NCI-H146 (cell line): ENCODE data around the gene ITPA.

Source experiments
- DNase-seq: peaks from one replicate; lab custom pipeline; 2025; lab: John Stamatoyannopoulos, UW

The ITPA gene

DNA sequence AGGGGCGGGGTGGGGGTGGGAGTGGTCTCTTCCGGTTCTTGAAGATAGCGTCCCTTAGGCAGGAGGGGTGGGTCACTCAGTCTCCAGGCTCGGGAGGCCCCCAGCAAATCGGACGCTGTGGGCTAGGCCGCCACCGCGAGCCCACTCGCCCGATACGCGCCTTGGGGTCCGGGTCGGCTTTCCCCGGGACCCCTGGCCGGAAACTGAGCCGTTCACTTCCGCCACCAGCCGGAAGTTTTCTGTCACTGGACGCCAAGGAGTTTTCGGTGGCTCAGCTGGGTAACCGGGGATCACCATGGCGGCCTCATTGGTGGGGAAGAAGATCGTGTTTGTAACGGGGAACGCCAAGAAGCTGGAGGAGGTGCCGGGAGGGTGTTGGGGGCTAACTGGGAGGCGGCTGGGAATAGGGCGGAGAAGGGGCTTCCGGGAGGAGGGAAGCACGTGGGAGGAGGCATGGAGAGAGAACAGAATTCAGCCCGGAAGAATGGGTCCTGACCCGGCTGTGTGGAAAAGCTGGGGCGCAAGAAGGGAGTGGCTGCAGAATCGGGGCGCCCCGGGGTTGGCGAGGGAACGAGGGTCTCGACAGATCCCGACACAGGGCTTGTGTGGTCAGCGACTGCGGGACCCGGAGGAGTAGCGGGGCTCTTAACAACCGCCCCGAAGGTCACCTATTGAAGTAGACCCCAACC is at the start of gene ITPA:
TSS of gene ITPA (plus strand) at position 242 of the 689 bp plus-strand sequence. CDS start at position 296, 54 bp downstream.
- peak; percentile 62 for DNase-seq

DNA sequence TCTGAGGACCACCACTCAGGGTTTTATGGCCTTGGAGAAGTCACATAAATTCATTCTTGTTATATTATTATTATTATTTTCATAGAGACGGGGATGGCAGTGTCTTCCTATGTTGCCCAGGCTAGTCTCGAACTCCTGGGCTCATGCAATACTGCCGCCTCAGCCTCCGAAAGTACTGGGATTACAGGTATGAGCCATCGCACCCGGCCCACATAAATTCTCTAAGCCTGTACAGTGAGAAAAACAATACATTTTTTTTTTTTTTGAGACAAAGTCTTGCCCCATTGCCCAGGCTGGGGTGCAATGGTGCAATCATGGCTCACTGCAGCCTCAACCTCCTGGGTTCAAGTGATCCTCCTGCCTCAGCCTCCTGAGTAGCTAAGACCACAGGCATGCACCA is 48.9 kb upstream of the ITPA start:
- DNase-seq: no peak

DNA sequence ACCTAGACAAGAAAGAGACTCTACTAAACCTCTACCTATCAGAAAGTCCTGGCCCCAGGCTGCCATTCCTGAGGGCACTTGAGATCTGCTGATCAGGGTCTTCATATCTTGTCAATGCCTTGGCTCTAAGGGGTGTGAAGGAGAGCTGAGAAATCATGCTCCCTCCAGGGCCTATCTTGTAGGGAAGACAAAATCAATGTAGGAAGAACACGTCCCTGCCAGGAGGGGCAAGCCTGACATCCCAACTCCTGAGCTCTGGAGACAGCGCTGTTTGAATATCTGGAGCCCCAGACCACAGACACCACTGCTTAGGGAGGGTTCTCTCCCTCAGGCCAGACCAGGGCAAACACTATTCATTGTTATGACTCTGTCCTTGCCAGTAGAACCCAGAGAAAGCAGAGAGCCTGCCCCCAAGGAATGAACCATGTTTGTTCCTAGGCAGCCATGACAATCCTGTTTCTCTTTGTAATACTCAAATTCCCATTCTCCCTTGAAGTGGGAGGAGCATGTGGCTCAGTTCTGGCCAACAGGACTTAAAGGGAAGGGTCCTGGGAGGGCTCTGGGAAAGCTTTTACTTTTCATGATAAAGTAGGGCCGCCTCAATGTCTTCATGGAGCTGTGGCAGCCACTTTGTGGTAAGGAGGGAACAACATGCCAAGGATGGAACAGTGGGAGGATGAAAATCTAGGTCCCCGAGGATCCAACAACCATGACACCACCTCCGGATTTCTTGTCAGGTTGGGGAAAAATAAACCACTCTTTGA is 47.8 kb upstream of the ITPA start:
- DNase-seq: no peak

DNA sequence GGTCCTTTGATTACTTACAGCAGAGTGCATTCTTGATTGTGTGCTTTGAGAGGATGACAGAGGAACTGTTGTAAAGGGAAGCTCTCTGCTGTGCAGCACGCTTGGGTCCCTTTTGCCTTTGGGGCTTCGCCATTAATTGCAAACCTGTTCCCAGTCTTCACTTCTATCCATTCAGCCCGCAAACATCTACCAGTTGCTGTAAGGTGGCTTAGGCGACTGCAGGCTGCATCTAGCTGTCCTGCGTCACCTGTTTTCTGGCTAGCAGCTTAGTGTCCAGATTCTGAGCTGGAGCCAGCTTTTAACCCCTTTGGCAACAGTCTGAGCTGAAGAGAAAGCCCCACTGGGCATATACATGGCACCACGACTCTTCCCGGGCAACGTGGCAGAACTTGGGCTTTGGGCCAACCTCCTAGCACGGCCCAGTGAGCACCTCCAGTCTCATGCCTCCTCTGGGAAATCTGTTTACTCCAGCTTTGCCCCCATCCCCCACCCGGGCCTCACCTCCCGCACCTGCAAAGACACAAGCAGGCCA is 47.2 kb upstream of the ITPA start:
- DNase-seq: no peak

DNA sequence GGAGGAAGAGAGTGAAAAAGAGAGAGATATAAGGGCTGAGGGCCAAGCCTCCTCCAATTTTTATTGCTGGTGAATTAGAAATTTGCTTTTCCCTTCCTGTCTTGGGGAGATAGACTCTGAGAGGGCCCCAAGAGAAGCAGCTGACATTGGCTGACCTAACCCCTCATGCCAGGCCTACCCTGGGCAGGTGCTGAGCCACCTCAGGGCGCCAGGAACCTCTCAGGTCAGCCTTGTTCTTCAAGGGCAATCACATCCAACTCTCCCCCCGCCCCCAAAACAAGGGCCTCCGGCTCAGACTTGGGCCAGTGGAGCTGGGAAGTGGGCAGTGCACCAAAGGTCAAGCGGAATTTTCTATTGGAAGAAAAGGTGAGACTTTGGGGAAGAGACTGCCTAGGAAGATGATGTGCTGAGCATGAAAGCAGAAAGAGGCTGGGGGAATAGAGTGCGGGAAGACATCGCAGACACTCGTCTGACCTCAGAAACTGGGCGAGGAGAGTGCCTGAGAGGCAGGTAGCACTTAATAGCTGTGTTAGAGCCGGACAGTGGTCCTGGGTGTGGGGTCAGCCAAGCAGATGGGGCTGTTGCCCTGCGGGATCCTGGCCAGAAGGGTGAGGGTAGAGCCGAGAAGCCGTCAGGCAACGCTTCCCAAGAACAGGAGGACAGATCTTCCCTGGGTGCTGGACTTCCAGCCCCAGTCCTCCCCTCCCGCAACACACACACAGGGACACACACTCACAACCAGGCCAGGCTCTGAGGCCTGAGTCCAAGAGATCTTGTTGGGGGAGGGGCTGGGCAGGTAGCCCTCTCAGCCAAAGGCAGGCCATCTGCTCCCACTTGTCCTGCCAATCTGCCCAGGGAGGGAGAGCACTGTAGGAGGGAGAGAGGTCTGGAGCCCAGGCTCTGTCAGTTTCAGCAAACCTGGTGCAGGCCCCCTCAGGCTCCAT is 45.9 kb upstream of the ITPA start:
- no peak for DNase-seq

DNA sequence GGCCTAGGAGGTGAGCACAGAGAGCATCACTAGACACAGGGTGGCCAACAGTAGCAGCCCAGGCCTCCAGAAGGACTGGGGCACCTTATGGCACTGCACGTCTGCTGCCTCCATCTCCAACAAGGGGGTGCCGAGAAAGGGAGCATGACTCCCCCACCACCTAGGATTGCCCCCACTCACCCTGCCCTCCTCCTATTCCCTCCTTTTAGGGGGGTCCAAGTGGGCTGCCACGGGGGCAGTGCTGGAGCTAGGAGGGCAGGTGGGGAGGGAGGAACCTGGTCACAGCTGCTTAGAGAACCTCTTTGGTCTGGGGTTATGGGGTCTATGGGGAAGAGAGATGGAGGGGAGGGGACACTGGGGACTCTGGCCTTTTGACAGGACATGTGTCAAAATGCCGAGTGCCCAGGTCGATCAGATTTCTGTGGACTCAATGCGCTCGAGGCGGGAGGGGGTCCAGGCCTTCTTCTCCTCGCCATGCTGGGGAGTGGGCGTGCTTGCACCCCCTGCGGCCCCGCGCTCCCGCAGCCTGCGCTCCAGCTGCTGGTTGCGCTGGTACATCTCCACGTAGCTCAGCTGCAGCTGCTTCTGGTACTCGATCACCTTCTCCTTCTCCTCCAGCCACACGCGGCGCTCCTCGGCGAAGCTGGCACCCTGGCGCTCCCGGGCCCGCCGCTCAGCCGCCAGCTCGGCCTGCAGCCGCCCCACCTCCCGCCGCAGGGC is 45.1 kb upstream of the ITPA start:
- DNase-seq: no peak

DNA sequence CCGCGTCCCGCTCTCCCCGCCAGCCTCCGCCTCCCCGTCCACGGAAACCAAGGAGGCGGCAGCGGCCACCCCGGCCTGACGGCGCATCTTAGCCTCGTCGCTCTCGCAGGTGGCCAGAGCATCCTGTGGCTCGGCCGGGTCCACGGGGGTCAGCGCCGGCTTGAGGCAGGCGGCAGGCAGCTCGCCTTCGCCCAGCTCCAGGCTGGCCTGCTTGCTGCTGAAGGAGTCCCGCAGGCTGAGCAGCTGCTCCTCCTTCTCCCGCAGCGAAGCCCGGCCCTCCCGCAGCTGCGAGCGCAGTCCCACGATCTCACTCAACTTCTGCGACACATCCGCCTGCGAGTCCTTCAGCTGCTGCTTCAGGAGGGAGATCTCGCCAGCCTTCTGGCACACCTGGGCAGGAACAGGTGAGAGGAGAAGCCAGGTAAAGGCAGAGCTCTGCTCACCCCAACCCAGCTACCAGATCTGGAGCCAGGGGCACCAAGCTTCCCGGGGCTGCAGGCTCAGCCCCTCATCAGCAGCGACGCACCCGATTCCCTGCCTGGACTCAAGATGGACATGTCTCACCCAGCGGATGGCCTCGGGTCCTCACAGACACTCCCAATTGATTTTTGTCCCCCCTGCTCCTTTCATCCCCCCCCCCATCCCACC is 44.4 kb upstream of the ITPA start:
- DNase-seq: no peak

DNA sequence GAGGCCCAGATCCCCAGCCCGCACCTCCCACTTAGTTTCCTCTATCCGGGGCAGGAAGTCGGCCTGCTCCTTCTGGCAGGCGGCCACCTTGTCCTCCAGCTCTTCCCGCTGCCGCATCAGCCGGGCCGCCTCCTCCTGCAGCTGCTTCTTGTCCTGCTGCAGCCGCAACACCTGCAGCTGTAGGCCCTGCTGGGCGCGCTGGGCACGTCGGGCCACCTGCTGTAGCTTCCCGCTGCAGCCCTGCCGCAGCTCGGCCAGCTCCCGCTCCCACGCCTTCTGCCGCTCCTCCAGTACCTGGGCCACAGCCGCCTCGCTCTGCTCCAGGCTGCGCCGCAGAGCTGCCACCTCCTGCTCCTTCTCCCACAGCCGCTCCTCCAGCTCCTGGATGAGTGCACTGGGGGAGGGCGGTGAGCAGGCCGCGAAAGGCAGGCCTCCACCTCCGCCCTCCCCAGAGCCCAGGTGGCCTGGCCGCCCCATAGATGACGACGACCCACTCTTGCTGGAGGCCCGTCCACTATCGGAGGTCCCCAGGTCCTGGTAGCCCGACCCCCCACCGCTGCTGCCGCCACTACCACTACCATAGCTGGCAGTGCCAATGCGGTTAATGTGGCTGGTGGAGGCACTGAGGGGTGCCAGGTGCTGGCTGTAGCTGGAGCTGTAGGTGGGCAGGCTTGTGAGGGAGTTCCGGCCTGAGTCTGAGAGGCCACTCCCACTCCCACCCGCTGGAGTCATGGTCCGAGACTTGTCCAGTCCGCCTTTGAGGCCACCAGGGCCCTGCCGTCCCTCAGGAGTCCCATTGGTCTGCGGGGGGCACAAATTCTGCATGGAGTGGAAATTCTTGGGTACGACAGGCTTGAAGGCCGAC is 43.6 kb upstream of the ITPA start:
- peak; percentile 10 for DNase-seq

DNA sequence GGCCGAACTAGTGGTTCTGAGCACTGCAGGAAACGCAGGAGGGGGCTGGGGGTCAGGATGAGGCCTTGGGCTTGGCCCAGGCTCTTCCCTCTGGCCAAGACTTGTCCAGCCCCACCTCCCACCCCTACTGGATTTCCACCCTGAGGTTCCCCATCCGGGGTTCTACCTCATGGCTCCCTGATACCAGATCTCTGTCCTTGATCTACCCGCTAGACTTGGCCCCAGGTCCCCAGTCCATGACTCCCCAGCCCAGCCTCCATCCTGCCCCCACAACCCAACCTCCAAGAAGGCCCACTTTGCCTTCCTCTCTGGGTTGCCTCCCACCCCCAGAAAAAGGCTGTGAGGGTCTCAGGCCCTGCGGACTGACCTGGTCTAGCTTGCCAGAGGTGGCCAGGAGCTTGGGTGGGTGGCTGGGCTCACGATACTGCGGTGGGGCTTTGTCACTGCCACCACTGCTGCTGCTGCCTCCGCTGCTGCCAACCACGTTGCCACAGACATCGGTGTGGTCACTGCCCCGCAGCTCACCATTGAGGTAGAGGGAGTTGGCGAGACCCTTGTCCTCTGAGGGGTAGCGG is 42.9 kb upstream of the ITPA start:
- no peak for DNase-seq

DNA sequence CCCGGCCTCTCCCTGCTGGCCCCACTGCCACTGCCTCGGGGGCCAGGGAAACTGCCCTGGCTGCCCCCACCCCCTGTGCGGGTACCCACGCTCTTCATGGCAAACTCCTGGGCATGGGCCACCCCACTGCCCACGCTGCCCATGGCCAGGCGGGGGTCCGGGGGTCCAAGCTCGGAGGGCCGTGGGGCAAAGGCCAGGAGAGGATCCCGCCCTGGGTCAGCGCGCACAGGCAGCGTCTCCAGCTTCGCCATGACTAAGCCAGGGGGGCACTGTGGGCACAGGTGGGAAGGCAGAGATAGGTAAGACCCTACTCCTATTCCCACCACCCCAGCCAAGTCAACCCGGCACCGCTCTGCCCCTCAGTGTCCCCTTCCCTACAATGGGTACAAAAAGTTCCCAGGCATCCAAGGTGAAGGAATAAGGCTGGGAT is 42.4 kb upstream of the ITPA start:
- no peak for DNase-seq

DNA sequence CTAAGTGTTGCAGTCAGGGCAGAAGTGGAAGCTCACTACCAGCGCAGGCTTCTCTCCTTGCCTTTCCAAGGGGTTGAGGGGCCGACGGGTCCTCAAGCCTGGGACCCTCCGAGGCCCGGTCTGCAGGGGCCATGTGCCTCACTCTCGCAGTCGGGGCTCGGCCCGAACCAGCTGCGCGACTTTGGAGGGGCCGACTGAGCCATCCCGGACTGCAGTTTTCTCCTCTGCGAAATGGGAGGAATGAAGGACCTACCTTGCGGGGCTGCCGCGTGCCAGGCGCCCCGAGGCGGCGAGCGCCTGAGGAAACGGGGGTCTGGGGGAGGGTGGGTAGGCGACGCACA is 41.6 kb upstream of the ITPA start:
- DNase-seq: no peak

DNA sequence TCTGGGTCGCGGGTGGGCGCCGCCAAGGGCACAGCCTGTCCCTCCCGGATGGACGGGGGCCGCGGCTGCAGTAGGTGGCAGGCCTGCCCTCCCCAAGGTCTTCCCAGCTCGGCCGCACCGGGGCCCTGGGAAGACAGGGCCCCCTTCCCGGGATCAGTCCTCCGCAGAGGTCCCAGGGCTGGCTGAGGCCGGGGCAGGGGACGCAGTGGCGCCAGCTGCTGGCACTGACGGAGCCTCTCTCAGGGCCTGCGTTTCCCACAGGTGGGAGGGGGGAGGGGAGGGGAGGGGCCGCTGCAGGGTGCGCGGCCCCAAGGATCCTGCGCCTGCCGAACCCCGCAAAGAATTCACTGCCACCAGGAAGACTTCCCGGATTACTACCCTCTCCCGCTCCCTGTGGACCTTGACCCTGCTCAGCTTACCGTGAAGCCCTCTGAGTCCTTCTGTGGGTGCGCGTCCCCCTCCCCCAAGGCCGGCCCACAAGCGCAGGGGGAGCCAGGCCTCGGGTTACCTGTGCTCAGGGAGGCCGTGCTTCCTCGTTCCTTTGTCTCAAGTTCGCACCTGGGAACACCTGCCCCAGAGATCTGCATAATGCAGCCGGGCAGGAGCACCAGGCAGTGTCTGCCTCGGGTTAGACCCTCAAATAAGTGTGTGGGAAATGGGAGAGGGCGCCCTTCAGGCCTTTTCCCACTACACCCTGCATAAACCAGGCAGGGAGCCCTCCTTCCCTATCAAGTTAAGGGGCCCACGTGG is 41.0 kb upstream of the ITPA start:
- DNase-seq: peak; percentile 84

DNA sequence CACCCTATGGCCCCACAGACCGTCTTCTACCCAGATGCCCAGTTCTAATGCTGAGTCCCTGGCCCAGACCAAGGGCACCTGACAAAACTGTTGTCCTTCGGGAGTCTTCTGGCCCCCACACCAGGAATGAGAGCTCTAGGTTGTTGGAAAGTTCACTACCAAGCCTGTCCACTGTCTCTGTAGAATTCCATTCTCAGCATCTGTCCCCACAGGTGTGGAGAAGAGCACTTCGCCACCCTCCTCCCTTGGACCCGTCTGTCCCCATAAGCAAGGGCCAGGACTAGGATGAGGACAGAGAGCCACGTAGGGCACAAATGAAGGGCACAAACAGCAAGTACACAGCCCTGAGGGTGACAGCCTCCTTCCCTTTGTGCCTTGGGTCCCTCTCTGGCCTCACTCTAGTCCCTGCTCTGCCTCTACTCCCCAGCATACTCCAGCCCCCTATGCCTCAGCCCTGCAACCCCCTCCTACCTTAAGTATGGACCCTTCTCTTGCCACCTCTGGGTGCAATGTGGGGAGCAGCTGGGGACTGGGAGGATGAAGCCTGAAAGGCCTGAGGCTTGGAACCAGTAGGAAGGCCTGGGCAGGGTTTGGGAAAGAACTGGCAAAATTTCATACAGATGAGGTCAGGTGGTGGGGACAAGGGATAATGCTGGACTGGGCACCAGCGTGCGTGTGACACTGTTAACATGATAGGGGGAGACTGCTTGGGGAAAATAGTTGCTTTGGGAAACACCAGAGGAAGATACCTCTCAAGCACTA is 40.3 kb upstream of the ITPA start:
- no peak for DNase-seq

DNA sequence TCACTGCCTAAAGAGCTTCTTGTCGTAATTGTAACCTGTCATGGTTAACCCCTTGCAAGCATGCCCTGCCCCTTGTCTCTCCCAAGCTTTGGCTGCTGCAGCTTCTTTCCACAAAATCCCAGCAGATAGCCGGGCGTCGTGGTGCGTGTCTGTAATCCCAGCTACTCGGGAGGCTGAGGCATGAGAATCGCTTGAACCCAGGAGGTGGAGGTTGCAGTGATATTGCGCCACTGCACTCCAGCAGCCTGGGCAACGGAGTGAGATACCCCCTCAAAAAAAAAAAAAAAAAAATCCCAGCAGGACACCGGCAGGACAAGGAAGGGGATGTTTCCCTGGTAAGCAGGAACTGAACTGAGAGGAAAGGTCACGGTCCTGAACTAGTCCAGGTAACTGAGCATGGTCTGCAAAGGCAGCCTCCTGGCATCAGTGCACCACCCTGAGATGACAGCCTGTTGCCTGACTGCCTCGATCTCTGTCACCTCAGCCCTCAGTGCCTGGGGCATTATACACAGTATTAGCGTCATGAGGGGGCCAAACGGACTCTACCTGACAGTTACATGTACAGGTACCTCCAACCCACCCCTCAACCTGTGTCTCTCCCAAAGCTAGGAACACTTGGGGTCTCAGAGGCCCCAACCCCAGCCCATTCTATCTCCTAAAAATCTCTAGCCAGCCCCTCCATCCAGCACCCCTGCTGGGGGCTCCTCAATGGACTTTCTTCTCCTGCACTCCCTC is 37.7 kb upstream of the ITPA start:
- no peak for DNase-seq

DNA sequence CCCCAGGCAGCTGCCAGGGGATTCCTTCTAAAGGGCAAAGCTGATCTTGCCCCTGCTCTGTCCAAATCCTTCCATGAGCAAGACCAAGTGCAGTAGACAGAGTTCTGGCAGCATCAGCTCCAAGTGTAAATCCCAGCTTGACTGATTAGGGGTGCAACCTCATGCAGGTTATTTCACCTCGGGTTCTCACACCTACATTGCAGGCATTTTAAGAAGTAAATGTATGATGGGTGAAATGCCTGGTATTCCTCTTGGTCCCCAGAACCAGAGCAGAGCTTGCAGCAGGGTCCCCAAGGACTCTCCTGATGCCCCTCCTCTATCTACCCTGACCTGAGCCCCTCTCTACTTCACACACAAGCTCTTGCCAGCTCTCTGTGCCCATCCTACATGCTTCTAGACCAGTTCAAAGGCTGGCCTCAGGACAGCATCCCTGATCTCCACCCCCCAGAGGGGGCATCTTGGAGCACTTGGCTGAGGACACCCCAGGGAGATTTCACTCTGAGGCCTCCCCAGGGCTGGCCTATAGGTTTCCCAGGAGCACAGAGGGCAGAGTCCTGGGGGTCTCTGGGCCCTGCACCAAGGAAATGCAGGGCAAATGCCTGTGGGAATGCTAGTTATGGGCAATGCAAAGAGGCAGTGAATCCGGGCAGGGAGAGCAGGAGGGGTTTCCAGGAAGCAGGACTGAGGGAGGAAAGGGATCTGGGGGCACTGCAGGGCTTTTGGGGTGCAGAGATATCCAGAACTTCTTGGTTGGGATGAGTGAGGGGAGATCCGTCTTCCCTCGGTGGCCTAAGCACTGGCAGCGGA is 37.0 kb upstream of the ITPA start:
- no peak for DNase-seq

DNA sequence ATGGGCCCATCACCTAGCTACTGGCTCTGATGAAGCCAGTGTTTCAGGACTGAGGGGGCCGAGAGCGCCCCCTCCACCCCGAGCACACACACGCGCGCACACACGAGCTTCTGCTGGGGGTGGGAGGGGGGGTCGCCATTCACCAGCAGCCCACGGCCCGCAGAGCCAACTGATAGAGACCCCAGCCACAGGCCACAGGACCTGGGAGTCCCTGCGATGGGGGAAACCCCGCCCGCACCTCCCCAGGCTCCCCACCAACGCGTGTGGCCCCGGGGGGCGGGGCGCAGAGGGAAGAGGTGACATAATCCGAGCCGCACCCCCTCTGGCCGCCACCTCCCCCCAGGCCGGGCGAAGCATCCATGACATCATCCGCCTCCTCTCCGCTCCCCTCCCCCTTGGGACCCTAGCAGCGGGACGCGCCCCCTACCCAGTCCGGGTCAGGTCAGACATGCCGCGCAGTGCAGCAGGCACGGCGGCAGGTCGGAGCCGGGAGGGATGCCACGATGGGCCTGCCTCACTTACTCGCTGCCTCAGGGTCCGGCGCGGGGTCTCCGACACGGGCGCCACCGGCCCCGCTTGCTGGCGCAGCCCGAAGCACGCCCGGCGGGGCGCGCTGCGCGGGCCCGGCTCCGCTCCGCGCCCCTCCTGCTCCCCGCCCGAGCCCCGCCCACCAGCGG is 36.2 kb upstream of the ITPA start, which contains the start of gene LZTS3:
TSS of gene LZTS3 (minus strand) at position 617 of the 677 bp plus-strand sequence. CDS start 6,386 bp downstream, outside the sequence.
- peak; percentile 79 for DNase-seq
